HepG2 (cell line): Measurements from ENCODE around the gene ECM1. TPM values are rescaled to one million over a fixed set of nuclear protein-coding genes. Genes with fewer than 3 reads are reported as not detected.
A peak's percentile ranks its signal among the peaks of the same experiment; 100 is the strongest.

Experiments used
- AFF4 ChIP-seq: sonication (generic); formaldehyde crosslinking; IDR thresholded peaks from 2 replicates; pipeline ENCODE4 v1.4.0; 2020; ENCODE audit warnings: missing genetic modification reagents
- CAMTA2 ChIP-seq: sonication (generic); formaldehyde crosslinking; IDR thresholded peaks from 2 replicates; pipeline ENCODE4 v1.4.0; 2020; ENCODE audit warnings: mild to moderate bottlenecking, missing genetic modification reagents, borderline replicate concordance
- ELF3 ChIP-seq: IDR thresholded peaks from 2 replicates; pipeline ENCODE4 v1.6.1; 2016; ENCODE audit warnings: missing genetic modification reagents, missing compliant biosample characterization
- FOXK1 ChIP-seq: sonication (generic); formaldehyde crosslinking; IDR thresholded peaks from 2 replicates; pipeline ENCODE4 v1.4.0; 2020; ENCODE audit warnings: low read depth, missing genetic modification reagents, borderline replicate concordance
- HMG20B ChIP-seq: conservative IDR thresholded peaks from 2 replicates; pipeline ENCODE4 v1.6.1; 2016; ENCODE audit warnings: missing genetic modification reagents, missing compliant biosample characterization
- HNRNPL ChIP-seq: fragments of 200-400 bp; formaldehyde crosslinking; IDR thresholded peaks from 2 replicates; pipeline ENCODE4 v1.6.1; 2017; ENCODE audit warnings: mild to moderate bottlenecking, low read depth, low read length
- KAT8 ChIP-seq: IDR thresholded peaks from 2 replicates; pipeline ENCODE4 v1.6.1; 2016; ENCODE audit warnings: missing genetic modification reagents, missing compliant biosample characterization
- KDM2A ChIP-seq: sonication (generic); formaldehyde crosslinking; IDR thresholded peaks from 2 replicates; pipeline ENCODE4 v1.4.0; 2020; ENCODE audit warnings: low read depth, missing genetic modification reagents, borderline replicate concordance
- KLF16 ChIP-seq, 2 experiments: sonication (generic) in 1 of 2; formaldehyde crosslinking in 1 of 2; IDR thresholded peaks; 2 replicates each; pipeline versions ENCODE4 v1.6.1 to v1.8.0; 2016 to 2023; ENCODE audit warnings: missing genetic modification reagents in 2 of 2, missing compliant biosample characterization in 1 of 2
- MED13 ChIP-seq: sonication (generic); formaldehyde crosslinking; IDR thresholded peaks from 2 replicates; pipeline ENCODE4 v1.5.0; 2020; ENCODE audit warnings: missing genetic modification reagents
- MNT ChIP-seq: fragments of 450-650 bp; IDR thresholded peaks from 2 replicates; pipeline ENCODE4 v1.6.1; 2016
- NFKBIZ ChIP-seq: IDR thresholded peaks from 2 replicates; pipeline ENCODE4 v1.6.1; 2018; ENCODE audit warnings: missing genetic modification reagents, missing compliant biosample characterization
- PATZ1 ChIP-seq: sonication (generic); formaldehyde crosslinking; IDR thresholded peaks from 2 replicates; pipeline ENCODE4 v1.4.0; 2020; ENCODE audit warnings: missing genetic modification reagents
- RFX5 ChIP-seq: IDR thresholded peaks from 2 replicates; pipeline ENCODE4 v1.6.1; 2011; ENCODE audit warnings: low read depth, low read length, improper control_type of control experiment
- STAG1 ChIP-seq: sonication (generic); formaldehyde crosslinking; IDR thresholded peaks from 2 replicates; pipeline ENCODE4 v1.4.0; 2020; ENCODE audit warnings: missing genetic modification reagents
- ZBTB7B ChIP-seq: sonication (generic); formaldehyde crosslinking; IDR thresholded peaks from 2 replicates; pipeline ENCODE4 v1.4.0; 2020; ENCODE audit warnings: missing genetic modification reagents
- ZNF12 ChIP-seq: sonication (generic); formaldehyde crosslinking; IDR thresholded peaks from 2 replicates; pipeline ENCODE4 v1.5.0; 2020; ENCODE audit warnings: missing genetic modification reagents
- ZNF839 ChIP-seq: sonication (generic); formaldehyde crosslinking; IDR thresholded peaks from 2 replicates; pipeline ENCODE4 v1.4.0; 2020; ENCODE audit warnings: missing genetic modification reagents, mild to moderate bottlenecking, borderline replicate concordance
- polyA plus RNA-seq, 8 experiments: library from polyadenylated mRNA; depleted of rRNA in 3 of 8; stranded (reverse) in 7 of 8; unstranded in 1 of 8; fragments of >200 nt; fragmentation: Illumina TruSeq in 4 of 8; extraction: Trizol in 4 of 8; gene quantifications; 2 replicates each; pipeline versions ENCODE4 v1.2.1 to v1.2.3, GENCODE V29; 2011 to 2016; ENCODE audit warnings: low read depth in 4 of 8, missing spikeins in 1 of 8, mixed read lengths in 1 of 8; ENCODE audit not compliant: insufficient read depth in 1 of 8
- total RNA-seq, 5 experiments: library from RNA; depleted of rRNA; stranded (reverse); fragments of >200 nt; fragmentation: Illumina TruSeq; extraction: Trizol; gene quantifications; 2 replicates each; pipeline ENCODE4 v1.2.3, GENCODE V29; 2016; ENCODE audit warnings: low read depth in 1 of 5
- TF ChIP-seq, protein P1 (sequence below): sonication (generic); formaldehyde crosslinking; conservative IDR thresholded peaks from 2 replicates; pipeline ENCODE4 v1.4.0; 2020; ENCODE audit warnings: mild to moderate bottlenecking, missing genetic modification reagents, moderate library complexity

Gene ECM1
- total and polyA plus RNA-seq, 2 of the 13 experiments (the other 11 are each of a cell fraction or from before 2014, with no cell fraction given): 0.42 to 1.0 TPM

DNA sequence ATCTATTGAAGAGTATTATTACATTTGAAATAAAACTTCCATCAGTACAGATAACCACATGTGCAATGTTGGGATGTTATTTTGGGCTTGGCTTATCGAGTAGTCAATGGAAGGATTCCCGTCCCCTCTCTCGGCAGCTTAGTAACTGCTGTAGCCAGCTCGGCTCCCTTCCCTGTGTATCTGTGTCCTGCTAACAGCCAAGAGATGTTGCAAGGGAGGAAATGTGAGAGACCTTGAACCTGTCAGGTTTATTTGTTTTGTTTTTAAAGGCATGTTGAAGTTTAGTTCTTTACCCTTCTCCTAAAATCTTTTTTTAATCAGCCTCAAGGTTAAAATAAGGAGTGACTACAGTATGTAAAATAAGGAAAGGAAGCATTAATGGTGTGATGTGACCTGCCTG is 34.2 kb upstream of the ECM1 start (continued):
- TF ChIP-seq NFKBIZ (CRISPR knock-in tag) (0 out of 2 replicates have a peak, but pooled peaks have one; percentile 56), KAT8 (peak; percentile 53; the same call in 1 of the 2 replicates), STAG1 (CRISPR knock-in tag) (peak; percentile 15; the same call in 1 of the 2 replicates), ZNF839 (no peak), RFX5 (no peak), PATZ1 (CRISPR knock-in tag) (peak; percentile 38; the same call in 1 of the 2 replicates), CAMTA2 (CRISPR knock-in tag) (no peak), HMG20B (CRISPR knock-in tag) (no peak), ZNF12 (CRISPR knock-in tag) (peak; percentile 54; the same call in 1 of the 2 replicates), HNRNPL (no peak), KDM2A (CRISPR knock-in tag) (no peak), ELF3 (CRISPR knock-in tag) (peak; percentile 74), MNT (no peak), FOXK1 (CRISPR knock-in tag) (peak; percentile 80; the same call in 1 of the 2 replicates), KLF16 (CRISPR knock-in tag; IDR thresholded peaks at IDR 0.05) (0 out of 4 replicates have a peak, but pooled peaks of 1 of the 2 experiments have one; percentile 33), MED13 (CRISPR knock-in tag) (no peak), AFF4 (CRISPR knock-in tag) (no peak), ZBTB7B (0 out of 2 replicates have a peak, but pooled peaks have one; percentile 31)
- TF ChIP-seq, protein P1, sequence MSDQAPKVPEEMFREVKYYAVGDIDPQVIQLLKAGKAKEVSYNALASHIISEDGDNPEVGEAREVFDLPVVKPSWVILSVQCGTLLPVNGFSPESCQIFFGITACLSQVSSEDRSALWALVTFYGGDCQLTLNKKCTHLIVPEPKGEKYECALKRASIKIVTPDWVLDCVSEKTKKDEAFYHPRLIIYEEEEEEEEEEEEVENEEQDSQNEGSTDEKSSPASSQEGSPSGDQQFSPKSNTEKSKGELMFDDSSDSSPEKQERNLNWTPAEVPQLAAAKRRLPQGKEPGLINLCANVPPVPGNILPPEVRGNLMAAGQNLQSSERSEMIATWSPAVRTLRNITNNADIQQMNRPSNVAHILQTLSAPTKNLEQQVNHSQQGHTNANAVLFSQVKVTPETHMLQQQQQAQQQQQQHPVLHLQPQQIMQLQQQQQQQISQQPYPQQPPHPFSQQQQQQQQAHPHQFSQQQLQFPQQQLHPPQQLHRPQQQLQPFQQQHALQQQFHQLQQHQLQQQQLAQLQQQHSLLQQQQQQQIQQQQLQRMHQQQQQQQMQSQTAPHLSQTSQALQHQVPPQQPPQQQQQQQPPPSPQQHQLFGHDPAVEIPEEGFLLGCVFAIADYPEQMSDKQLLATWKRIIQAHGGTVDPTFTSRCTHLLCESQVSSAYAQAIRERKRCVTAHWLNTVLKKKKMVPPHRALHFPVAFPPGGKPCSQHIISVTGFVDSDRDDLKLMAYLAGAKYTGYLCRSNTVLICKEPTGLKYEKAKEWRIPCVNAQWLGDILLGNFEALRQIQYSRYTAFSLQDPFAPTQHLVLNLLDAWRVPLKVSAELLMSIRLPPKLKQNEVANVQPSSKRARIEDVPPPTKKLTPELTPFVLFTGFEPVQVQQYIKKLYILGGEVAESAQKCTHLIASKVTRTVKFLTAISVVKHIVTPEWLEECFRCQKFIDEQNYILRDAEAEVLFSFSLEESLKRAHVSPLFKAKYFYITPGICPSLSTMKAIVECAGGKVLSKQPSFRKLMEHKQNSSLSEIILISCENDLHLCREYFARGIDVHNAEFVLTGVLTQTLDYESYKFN (CRISPR knock-in tag): peak; percentile 92
